Liver (tissue), 9 donors: Measurements from ENCODE around the gene TSPAN18. TPM values are rescaled to one million over a fixed set of nuclear protein-coding genes. Genes with fewer than 3 reads are reported as not detected.

Experiments
- DNase-seq: peaks from one replicate; pipeline ENCODE4 v3.0.0-alpha.2; 2017; ENCODE audit warnings: low spot score
- H3K27ac ChIP-seq, 2 donors: one replicate each; pipeline ENCODE4 v1.7.0; 2013; ENCODE audit warnings: inconsistent platforms in 2 of 2, low read length in 2 of 2, control low read depth in 1 of 2, low read depth in 1 of 2, mild to moderate bottlenecking in 1 of 2
- H3K27me3 ChIP-seq, 4 donors: one replicate each; pipeline versions ENCODE4 v1.6.1 to v1.7.0; 2013; ENCODE audit warnings: low read length in 3 of 4, inconsistent platforms in 1 of 4, mild to moderate bottlenecking in 1 of 4, moderate library complexity in 1 of 4; ENCODE audit not compliant: control insufficient read depth in 4 of 4, insufficient read depth in 4 of 4
- H3K36me3 ChIP-seq, 4 donors: one replicate each; pipeline versions ENCODE4 v1.6.1 to v1.7.0; 2013; ENCODE audit warnings: low read length in 3 of 4, mild to moderate bottlenecking in 3 of 4, low read depth in 1 of 4, moderate library complexity in 1 of 4; ENCODE audit not compliant: control insufficient read depth in 4 of 4, insufficient read depth in 3 of 4
- H3K4me1 ChIP-seq, 4 donors: one replicate each; pipeline versions ENCODE4 v1.6.1 to v1.7.0; 2013; ENCODE audit warnings: low read length in 3 of 4, mild to moderate bottlenecking in 3 of 4, moderate library complexity in 1 of 4; ENCODE audit not compliant: control insufficient read depth in 4 of 4, insufficient read depth in 4 of 4
- H3K4me3 ChIP-seq, 3 donors: one replicate each; pipeline versions ENCODE4 v1.6.1 to v1.7.0; 2013; ENCODE audit warnings: low read length in 3 of 3, control low read depth in 1 of 3, low read depth in 1 of 3, mild to moderate bottlenecking in 1 of 3
- H3K9ac ChIP-seq, 2 donors: one replicate each; pipeline ENCODE4 v1.7.0; 2013; ENCODE audit warnings: low read length in 2 of 2, mild to moderate bottlenecking in 2 of 2, moderate library complexity in 2 of 2, control low read depth in 1 of 2, low read depth in 1 of 2
- H3K9me3 ChIP-seq, 4 donors: one replicate each; pipeline versions ENCODE4 v1.6.1 to v1.7.0; 2013; ENCODE audit warnings: low read length in 3 of 4; ENCODE audit not compliant: control insufficient read depth in 4 of 4
- CTCF ChIP-seq: fragments of 150-350 bp; IDR thresholded peaks from 2 replicates; pipeline ENCODE4 v1.5.1; 2017; ENCODE audit warnings: improper control_type of control experiment, low read depth, low read length; ENCODE audit not compliant: missing input control
- EGR1 ChIP-seq, 2 donors: IDR thresholded peaks; 2 replicates each; pipeline ENCODE4 v1.6.1; 2016 to 2018; ENCODE audit warnings: antibody characterized with exemption in 2 of 2, low read depth in 2 of 2
- FOXA1 ChIP-seq: IDR thresholded peaks from 2 replicates; pipeline ENCODE4 v1.6.1; 2016; ENCODE audit warnings: antibody characterized with exemption
- FOXA2 ChIP-seq: IDR thresholded peaks from 2 replicates; pipeline ENCODE4 v1.6.1; 2016; ENCODE audit warnings: antibody characterized with exemption
- GABPA ChIP-seq, 2 donors: IDR thresholded peaks in 1 of 2; conservative IDR thresholded peaks in 1 of 2; 2 replicates each; pipeline ENCODE4 v1.6.1; 2016; ENCODE audit warnings: antibody characterized with exemption in 2 of 2, mild to moderate bottlenecking in 1 of 2, moderate library complexity in 1 of 2
- HNF4A ChIP-seq, 2 donors: conservative IDR thresholded peaks; 2 replicates each; pipeline ENCODE4 v1.6.1; 2016; ENCODE audit warnings: antibody characterized with exemption in 2 of 2, mild to moderate bottlenecking in 2 of 2
- HNF4G ChIP-seq: IDR thresholded peaks from 2 replicates; pipeline ENCODE4 v1.6.1; 2016; ENCODE audit warnings: antibody characterized with exemption
- NR2F2 ChIP-seq: IDR thresholded peaks from 2 replicates; pipeline ENCODE4 v1.6.1; 2016; ENCODE audit warnings: antibody characterized with exemption
- RAD21 ChIP-seq, 2 donors: IDR thresholded peaks; 2 replicates each; pipeline ENCODE4 v1.6.1; 2016; ENCODE audit warnings: antibody characterized with exemption in 2 of 2, mild to moderate bottlenecking in 2 of 2
- RXRA ChIP-seq, 2 donors: IDR thresholded peaks; 2 replicates each; pipeline ENCODE4 v1.6.1; 2017 to 2018; ENCODE audit warnings: antibody characterized with exemption in 2 of 2, mild to moderate bottlenecking in 1 of 2
- SP1 ChIP-seq: IDR thresholded peaks from 2 replicates; pipeline ENCODE4 v1.6.1; 2018; ENCODE audit warnings: antibody characterized with exemption, mild to moderate bottlenecking
- TAF1 ChIP-seq: conservative IDR thresholded peaks from 2 replicates; pipeline ENCODE4 v1.6.1; 2016; ENCODE audit warnings: antibody characterized with exemption, mild to moderate bottlenecking
- YY1 ChIP-seq: IDR thresholded peaks from 2 replicates; pipeline ENCODE4 v1.6.1; 2016; ENCODE audit warnings: antibody characterized with exemption, mild to moderate bottlenecking
- ZBTB33 ChIP-seq: IDR thresholded peaks from 2 replicates; pipeline ENCODE4 v1.6.1; 2016; ENCODE audit warnings: antibody characterized with exemption
- WGBS: extraction: QIAGEN DNeasy Blood & Tissue Kit; methylation state at CpG from one replicate; pipeline ENCODE4 v1.1.7; 2013; 5-methylcytosine and 5-hydroxymethylcytosine counted together
- polyA plus RNA-seq, 2 donors: library from polyadenylated mRNA; stranded (reverse) in 1 of 2; unstranded in 1 of 2; fragments of 200-250 nt in 1 of 2; fragments of >200 nt in 1 of 2; fragmentation: Nextera tagmentation in 1 of 2; extraction: Ambion mirVana in 1 of 2; gene quantifications; one replicate each; pipeline versions ENCODE4 v1.2.1 to v1.2.3, GENCODE V29; 2013 to 2015
- total RNA-seq, 2 donors: library from RNA; depleted of rRNA; stranded (reverse); fragments of >200 nt; gene quantifications; one replicate each; pipeline ENCODE4 v1.2.3, GENCODE V29; 2014
- TF ChIP-seq, protein P1 (sequence below): IDR thresholded peaks from 2 replicates; pipeline ENCODE4 v1.6.1; 2016; ENCODE audit warnings: antibody characterized with exemption
- TF ChIP-seq, protein P2 (sequence below): IDR thresholded peaks from 2 replicates; pipeline ENCODE4 v1.6.1; 2016; ENCODE audit warnings: antibody characterized with exemption
- TF ChIP-seq, protein P3 (sequence below): IDR thresholded peaks from 2 replicates; pipeline ENCODE4 v1.6.1; 2016; ENCODE audit warnings: antibody characterized with exemption, mild to moderate bottlenecking
- donor health status: healthy.
- donor health status: healthy.
- donor health status: healthy.
- donor health status: healthy.
- donor health status: healthy.

The TSPAN18 gene
- total and polyA plus RNA-seq, 4 donors: 1.2 to 5.0 (median 2.8) TPM

DNA sequence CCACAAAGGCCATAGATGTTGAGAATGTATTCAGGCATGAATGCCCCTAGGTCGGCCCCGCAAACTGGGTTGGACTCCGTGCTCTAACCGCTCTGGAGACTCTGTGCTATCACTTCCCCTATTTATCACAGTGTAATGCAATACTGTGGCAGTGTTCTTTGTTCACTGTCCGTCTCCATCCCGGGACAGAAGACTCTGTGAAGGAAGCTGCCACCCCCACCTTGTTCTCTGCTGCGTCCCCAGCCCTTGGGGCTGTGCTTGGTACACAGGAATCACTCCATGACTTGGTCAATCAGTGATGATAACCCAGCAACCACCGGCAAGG, 57.6 kb downstream of the TSPAN18 start:
- no peaks in the 10 kb centered on the region for H3K9me3 ChIP-seq
- H3K27me3 ChIP-seq: peaks cover 0 to 2% (median 0%) of the 10 kb centered on the region in 4 donors
- no peak overlapping the region for H3K4me3 ChIP-seq
- no peaks in the 10 kb centered on the region for H3K4me1 ChIP-seq
- TF ChIP-seq, protein P1, sequence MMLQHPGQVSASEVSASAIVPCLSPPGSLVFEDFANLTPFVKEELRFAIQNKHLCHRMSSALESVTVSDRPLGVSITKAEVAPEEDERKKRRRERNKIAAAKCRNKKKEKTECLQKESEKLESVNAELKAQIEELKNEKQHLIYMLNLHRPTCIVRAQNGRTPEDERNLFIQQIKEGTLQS: no peak
- TF ChIP-seq CTCF: no peak
- no peak for TF ChIP-seq HNF4A (conservative IDR thresholded peaks at IDR 0.05)
- no peak for TF ChIP-seq ZBTB33
- TF ChIP-seq HNF4G: no peak
- no peak for TF ChIP-seq EGR1 (IDR thresholded peaks at IDR 0.05; ENCODE audit: low read depth in 2 of 2)
- no peak for TF ChIP-seq SP1
- no peak for TF ChIP-seq RAD21 (IDR thresholded peaks at IDR 0.05)
- no peak for TF ChIP-seq FOXA1
- TF ChIP-seq, protein P2, sequence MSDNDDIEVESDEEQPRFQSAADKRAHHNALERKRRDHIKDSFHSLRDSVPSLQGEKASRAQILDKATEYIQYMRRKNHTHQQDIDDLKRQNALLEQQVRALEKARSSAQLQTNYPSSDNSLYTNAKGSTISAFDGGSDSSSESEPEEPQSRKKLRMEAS: no peak
- no peak for TF ChIP-seq FOXA2
- TF ChIP-seq YY1: no peak
- TF ChIP-seq NR2F2: no peak
- TF ChIP-seq, protein P3, sequence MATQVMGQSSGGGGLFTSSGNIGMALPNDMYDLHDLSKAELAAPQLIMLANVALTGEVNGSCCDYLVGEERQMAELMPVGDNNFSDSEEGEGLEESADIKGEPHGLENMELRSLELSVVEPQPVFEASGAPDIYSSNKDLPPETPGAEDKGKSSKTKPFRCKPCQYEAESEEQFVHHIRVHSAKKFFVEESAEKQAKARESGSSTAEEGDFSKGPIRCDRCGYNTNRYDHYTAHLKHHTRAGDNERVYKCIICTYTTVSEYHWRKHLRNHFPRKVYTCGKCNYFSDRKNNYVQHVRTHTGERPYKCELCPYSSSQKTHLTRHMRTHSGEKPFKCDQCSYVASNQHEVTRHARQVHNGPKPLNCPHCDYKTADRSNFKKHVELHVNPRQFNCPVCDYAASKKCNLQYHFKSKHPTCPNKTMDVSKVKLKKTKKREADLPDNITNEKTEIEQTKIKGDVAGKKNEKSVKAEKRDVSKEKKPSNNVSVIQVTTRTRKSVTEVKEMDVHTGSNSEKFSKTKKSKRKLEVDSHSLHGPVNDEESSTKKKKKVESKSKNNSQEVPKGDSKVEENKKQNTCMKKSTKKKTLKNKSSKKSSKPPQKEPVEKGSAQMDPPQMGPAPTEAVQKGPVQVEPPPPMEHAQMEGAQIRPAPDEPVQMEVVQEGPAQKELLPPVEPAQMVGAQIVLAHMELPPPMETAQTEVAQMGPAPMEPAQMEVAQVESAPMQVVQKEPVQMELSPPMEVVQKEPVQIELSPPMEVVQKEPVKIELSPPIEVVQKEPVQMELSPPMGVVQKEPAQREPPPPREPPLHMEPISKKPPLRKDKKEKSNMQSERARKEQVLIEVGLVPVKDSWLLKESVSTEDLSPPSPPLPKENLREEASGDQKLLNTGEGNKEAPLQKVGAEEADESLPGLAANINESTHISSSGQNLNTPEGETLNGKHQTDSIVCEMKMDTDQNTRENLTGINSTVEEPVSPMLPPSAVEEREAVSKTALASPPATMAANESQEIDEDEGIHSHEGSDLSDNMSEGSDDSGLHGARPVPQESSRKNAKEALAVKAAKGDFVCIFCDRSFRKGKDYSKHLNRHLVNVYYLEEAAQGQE: no peak
- no peak overlapping the region for H3K27ac ChIP-seq
- WGBS: 76% methylated on average over 8 of the region's 8 CpGs
- no peaks in the 10 kb centered on the region for H3K36me3 ChIP-seq
- no peak for DNase-seq
- no peak overlapping the region for H3K9ac ChIP-seq

GRCh38 chr11:44784851-44785250, 58.1 kb downstream of the TSPAN18 start:
- Histone ChIP-seq H3K27me3 (peaks cover 0 to 2% (median 0%) of the 10 kb centered on the region in 4 donors), H3K4me3 (no peak overlapping the region), H3K9ac (no peak overlapping the region), H3K4me1 (no peaks in the 10 kb centered on the region), H3K9me3 (no peaks in the 10 kb centered on the region), H3K27ac (no peak overlapping the region), H3K36me3 (no peaks in the 10 kb centered on the region)
- DNase-seq: no peak
- WGBS: 85% methylated on average over 3 of the region's 3 CpGs
- TF ChIP-seq CTCF: no peak
- no peak for TF ChIP-seq RAD21 (IDR thresholded peaks at IDR 0.05)
- no peak for TF ChIP-seq TAF1
- TF ChIP-seq, protein P2: no peak
- no peak for TF ChIP-seq GABPA (IDR thresholded peaks at IDR 0.05 in 1 of 2, conservative IDR thresholded peaks at IDR 0.05 in 1 of 2)
- no peak for TF ChIP-seq YY1
- no peak for TF ChIP-seq SP1
- TF ChIP-seq EGR1 (IDR thresholded peaks at IDR 0.05; ENCODE audit: low read depth in 2 of 2): no peak
- TF ChIP-seq, protein P1: no peak
- TF ChIP-seq ZBTB33: no peak
- TF ChIP-seq RXRA (IDR thresholded peaks at IDR 0.05): no peak
